Measurements from ENCODE around the gene NPAT. TPM values are rescaled to one million over a fixed set of nuclear protein-coding genes. Genes with fewer than 3 reads are reported as not detected.
A peak's percentile ranks its signal among the peaks of the same experiment; 100 is the strongest.

The NPAT gene
- total and polyA plus RNA-seq, 9 of the 15 experiments (the other 6 are each of a cell fraction or from before 2014, with no cell fraction given): 8.8 to 30.0 (median 22.1) TPM

DNA sequence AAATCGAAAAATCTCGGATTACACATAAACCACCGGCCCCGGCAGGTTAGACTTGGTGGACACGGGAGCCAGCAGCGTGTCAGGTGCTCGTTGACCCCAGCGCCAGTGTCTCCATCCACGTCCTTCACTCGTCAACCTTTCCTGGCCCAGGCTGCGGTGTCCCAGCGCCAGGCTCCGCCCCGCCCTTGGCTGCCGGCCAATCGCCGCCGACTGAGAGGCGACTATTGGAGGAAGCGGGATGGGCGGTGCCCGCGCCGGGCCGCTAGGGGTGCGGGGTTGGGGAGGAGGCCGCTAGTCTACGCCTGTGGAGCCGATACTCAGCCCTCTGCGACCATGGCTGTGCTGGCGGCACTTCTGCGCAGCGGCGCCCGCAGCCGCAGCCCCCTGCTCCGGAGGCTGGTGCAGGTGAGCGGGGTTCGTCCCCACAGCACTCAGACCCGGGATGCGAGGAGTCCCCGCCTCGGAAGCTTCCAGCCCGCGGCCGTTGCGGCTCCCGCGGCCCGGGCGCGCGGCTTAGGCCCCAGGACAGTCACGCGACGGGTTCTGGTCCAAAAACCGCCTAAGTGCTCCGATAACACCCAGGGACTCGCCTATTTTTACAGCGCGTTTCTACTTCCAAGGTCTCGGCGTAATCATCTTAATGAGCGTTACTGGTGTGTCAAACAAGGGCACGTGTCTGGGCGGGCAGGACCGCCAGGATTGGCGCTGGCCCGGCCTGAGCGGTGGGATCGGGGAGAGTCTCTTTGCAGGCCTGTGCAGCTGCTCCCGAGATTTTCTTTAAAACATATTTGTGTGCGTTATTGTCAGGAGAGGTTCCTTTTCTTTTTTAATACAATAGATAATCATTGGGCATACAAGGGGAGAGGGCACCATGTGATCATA is 100.9 kb downstream of the NPAT start, which contains the start of gene ACAT1 (continued):
- TF ChIP-seq, protein P1, sequence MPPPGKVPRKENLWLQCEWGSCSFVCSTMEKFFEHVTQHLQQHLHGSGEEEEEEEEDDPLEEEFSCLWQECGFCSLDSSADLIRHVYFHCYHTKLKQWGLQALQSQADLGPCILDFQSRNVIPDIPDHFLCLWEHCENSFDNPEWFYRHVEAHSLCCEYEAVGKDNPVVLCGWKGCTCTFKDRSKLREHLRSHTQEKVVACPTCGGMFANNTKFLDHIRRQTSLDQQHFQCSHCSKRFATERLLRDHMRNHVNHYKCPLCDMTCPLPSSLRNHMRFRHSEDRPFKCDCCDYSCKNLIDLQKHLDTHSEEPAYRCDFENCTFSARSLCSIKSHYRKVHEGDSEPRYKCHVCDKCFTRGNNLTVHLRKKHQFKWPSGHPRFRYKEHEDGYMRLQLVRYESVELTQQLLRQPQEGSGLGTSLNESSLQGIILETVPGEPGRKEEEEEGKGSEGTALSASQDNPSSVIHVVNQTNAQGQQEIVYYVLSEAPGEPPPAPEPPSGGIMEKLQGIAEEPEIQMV (tag; conservative IDR thresholded peaks at IDR 0.05; ENCODE audit: low read depth): no peak
- TF ChIP-seq, protein P2, sequence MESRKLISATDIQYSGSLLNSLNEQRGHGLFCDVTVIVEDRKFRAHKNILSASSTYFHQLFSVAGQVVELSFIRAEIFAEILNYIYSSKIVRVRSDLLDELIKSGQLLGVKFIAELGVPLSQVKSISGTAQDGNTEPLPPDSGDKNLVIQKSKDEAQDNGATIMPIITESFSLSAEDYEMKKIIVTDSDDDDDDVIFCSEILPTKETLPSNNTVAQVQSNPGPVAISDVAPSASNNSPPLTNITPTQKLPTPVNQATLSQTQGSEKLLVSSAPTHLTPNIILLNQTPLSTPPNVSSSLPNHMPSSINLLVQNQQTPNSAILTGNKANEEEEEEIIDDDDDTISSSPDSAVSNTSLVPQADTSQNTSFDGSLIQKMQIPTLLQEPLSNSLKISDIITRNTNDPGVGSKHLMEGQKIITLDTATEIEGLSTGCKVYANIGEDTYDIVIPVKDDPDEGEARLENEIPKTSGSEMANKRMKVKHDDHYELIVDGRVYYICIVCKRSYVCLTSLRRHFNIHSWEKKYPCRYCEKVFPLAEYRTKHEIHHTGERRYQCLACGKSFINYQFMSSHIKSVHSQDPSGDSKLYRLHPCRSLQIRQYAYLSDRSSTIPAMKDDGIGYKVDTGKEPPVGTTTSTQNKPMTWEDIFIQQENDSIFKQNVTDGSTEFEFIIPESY (CRISPR knock-in tag; IDR thresholded peaks at IDR 0.05): peak; percentile 63
- TF ChIP-seq HMGN3 (IDR thresholded peaks at IDR 0.05; ENCODE audit: borderline replicate concordance, extremely low read depth, insufficient read length, low read depth, low read length) (peak; percentile 58), GATAD2A (IDR thresholded peaks at IDR 0.05) (0 out of 2 replicates have a peak, but pooled peaks have one; percentile 34), MTF1 (CRISPR knock-in tag; IDR thresholded peaks at IDR 0.05; ENCODE audit: borderline replicate concordance) (no peak), ZNF121 (CRISPR knock-in tag; conservative IDR thresholded peaks at IDR 0.05) (peak; percentile 79), MEIS2 (IDR thresholded peaks at IDR 0.05; ENCODE audit: partially characterized antibody) (peak; percentile 80), ZNF384 (IDR thresholded peaks at IDR 0.05; ENCODE audit: low read depth, low read length) (peak; percentile 44; the same call in 1 of the 2 replicates), RBM25 (IDR thresholded peaks at IDR 0.05; ENCODE audit: low read depth, low read length, severe bottlenecking) (peak; percentile 66), HDAC2 (IDR thresholded peaks at IDR 0.05) (peak; percentile 33; the same call in 1 of the 2 replicates), LCOR (CRISPR knock-in tag; IDR thresholded peaks at IDR 0.05) (peak; percentile 97), MECOM (CRISPR knock-in tag; IDR thresholded peaks at IDR 0.05) (no peak), RBM34 (IDR thresholded peaks at IDR 0.05; ENCODE audit: borderline replicate concordance, insufficient read depth, low read length) (peak; percentile 31; the same call in 1 of the 2 replicates), NR2C1 (IDR thresholded peaks at IDR 0.05) (0 out of 2 replicates have a peak, but pooled peaks have one; percentile 51), NR2C1 (tag; IDR thresholded peaks at IDR 0.05) (0 out of 2 replicates have a peak, but pooled peaks have one; percentile 12)
- TF ChIP-seq, protein P3, sequence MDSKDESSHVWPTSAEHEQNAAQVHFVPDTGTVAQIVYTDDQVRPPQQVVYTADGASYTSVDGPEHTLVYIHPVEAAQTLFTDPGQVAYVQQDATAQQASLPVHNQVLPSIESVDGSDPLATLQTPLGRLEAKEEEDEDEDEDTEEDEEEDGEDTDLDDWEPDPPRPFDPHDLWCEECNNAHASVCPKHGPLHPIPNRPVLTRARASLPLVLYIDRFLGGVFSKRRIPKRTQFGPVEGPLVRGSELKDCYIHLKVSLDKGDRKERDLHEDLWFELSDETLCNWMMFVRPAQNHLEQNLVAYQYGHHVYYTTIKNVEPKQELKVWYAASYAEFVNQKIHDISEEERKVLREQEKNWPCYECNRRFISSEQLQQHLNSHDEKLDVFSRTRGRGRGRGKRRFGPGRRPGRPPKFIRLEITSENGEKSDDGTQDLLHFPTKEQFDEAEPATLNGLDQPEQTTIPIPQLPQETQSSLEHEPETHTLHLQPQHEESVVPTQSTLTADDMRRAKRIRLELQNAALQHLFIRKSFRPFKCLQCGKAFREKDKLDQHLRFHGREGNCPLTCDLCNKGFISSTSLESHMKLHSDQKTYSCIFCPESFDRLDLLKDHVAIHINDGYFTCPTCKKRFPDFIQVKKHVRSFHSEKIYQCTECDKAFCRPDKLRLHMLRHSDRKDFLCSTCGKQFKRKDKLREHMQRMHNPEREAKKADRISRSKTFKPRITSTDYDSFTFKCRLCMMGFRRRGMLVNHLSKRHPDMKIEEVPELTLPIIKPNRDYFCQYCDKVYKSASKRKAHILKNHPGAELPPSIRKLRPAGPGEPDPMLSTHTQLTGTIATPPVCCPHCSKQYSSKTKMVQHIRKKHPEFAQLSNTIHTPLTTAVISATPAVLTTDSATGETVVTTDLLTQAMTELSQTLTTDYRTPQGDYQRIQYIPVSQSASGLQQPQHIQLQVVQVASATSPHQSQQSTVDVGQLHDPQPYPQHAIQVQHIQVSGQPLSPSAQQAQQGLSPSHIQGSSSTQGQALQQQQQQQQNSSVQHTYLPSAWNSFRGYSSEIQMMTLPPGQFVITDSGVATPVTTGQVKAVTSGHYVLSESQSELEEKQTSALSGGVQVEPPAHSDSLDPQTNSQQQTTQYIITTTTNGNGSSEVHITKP (IDR thresholded peaks at IDR 0.05; ENCODE audit: partially characterized antibody): peak; percentile 13
- TF ChIP-seq, protein P4, sequence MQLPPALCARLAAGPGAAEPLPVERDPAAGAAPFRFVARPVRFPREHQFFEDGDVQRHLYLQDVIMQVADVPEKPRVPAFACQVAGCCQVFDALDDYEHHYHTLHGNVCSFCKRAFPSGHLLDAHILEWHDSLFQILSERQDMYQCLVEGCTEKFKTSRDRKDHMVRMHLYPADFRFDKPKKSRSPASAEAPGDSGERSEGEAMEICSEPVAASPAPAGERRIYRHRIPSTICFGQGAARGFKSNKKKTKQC (CRISPR knock-in tag; IDR thresholded peaks at IDR 0.05): peak; percentile 72; the same call in 1 of the 2 replicates

All from K562 (cell line).